CD14-positive monocyte (primary cell): ENCODE data around the gene CDC42EP4. TPM values are rescaled to one million over a fixed set of nuclear protein-coding genes. Genes with fewer than 3 reads are reported as not detected.

Source experiments
- DNase-seq, 3 donors: peaks; one replicate each; pipeline ENCODE4 v3.0.0-alpha.2; 2011 to 2022
- H2AFZ ChIP-seq: 2 replicates; pipeline ENCODE4 v1.6.0; 2012; ENCODE audit warnings: mild to moderate bottlenecking, low read depth, low read length, inconsistent platforms; ENCODE audit not compliant: insufficient read depth, poor library complexity, severe bottlenecking
- H3K27ac ChIP-seq, 2 donors: 1 replicate in 1 of 2; 2 replicates in 1 of 2; pipeline ENCODE4 v1.5.1; 2012 to 2013; ENCODE audit warnings: low read length in 2 of 2, control low read depth in 1 of 2, inconsistent platforms in 1 of 2, low read depth in 1 of 2, mild to moderate bottlenecking in 1 of 2
- H3K27me3 ChIP-seq, 2 donors: one replicate each; pipeline versions ENCODE4 v1.6.0 to v1.6.1; 2011 to 2013; ENCODE audit warnings: low read length in 2 of 2; ENCODE audit not compliant: control insufficient read depth in 2 of 2, insufficient read depth in 2 of 2
- H3K36me3 ChIP-seq, 2 donors: replicated peaks in 1 of 2; 1 replicate in 1 of 2; 2 replicates in 1 of 2; pipeline versions ENCODE4 v1.5.1 to v1.6.1; 2012 to 2013; ENCODE audit warnings: low read length in 2 of 2, control low read depth in 1 of 2, inconsistent platforms in 1 of 2, mild to moderate bottlenecking in 1 of 2; ENCODE audit not compliant: insufficient read depth in 2 of 2, control insufficient read depth in 1 of 2
- H3K4me1 ChIP-seq, 2 donors: 1 replicate in 1 of 2; 2 replicates in 1 of 2; pipeline versions ENCODE4 v1.5.1 to v1.6.1; 2012 to 2013; ENCODE audit warnings: low read length in 2 of 2, control low read depth in 1 of 2, inconsistent platforms in 1 of 2, mild to moderate bottlenecking in 1 of 2, moderate library complexity in 1 of 2; ENCODE audit not compliant: insufficient read depth in 2 of 2, control insufficient read depth in 1 of 2
- H3K4me2 ChIP-seq: replicated peaks from 2 replicates; pipeline ENCODE3; 2012; ENCODE audit warnings: low read length, moderate library complexity, mild to moderate bottlenecking; ENCODE audit not compliant: poor library complexity, severe bottlenecking; ENCODE audit errors: extremely low read depth
- H3K4me3 ChIP-seq, 3 experiments: fragments of 200-600 bp in 1 of 3; sonication (generic) in 1 of 3; replicated peaks in 1 of 3; 1 replicate in 2 of 3; 2 replicates in 1 of 3; pipeline ENCODE4 v1.5.1; 2011 to 2013; ENCODE audit warnings: low read length in 3 of 3, mild to moderate bottlenecking in 3 of 3, control low read depth in 2 of 3, low read depth in 2 of 3, inconsistent platforms in 1 of 3, moderate library complexity in 1 of 3
- H3K79me2 ChIP-seq: 2 replicates; pipeline ENCODE4 v1.6.0; 2012; ENCODE audit warnings: mild to moderate bottlenecking, control low read depth, inconsistent platforms, low read length, moderate library complexity; ENCODE audit not compliant: insufficient read depth
- H3K9ac ChIP-seq: 2 replicates; pipeline ENCODE4 v1.6.0; 2017; ENCODE audit warnings: low read length, mild to moderate bottlenecking; ENCODE audit not compliant: insufficient read depth, poor library complexity, severe bottlenecking
- H3K9me3 ChIP-seq, 2 donors: replicated peaks in 1 of 2; 1 replicate in 1 of 2; 2 replicates in 1 of 2; pipeline versions ENCODE4 v1.5.1 to v1.6.1; 2012 to 2013; ENCODE audit warnings: low read length in 2 of 2, control low read depth in 1 of 2; ENCODE audit not compliant: control insufficient read depth in 1 of 2, insufficient read depth in 1 of 2
- H4K20me1 ChIP-seq: 2 replicates; pipeline ENCODE4 v1.6.0; 2012; ENCODE audit warnings: mild to moderate bottlenecking, low read length, control low read depth, moderate library complexity; ENCODE audit not compliant: insufficient read depth
- H3K27ac Mint-ChIP-seq, 7 donors: one replicate each; pipeline ENCODE4 v1.8.0; 2020; ENCODE audit warnings: mild to moderate bottlenecking in 7 of 7, mixed read lengths in 7 of 7, moderate library complexity in 6 of 7, inconsistent platforms in 2 of 7
- H3K27me3 Mint-ChIP-seq, 3 donors: one replicate each; pipeline ENCODE4 v1.8.0; 2021 to 2022; ENCODE audit warnings: low read depth in 3 of 3, mild to moderate bottlenecking in 3 of 3, mixed read lengths in 3 of 3, moderate library complexity in 3 of 3, inconsistent platforms in 1 of 3
- H3K36me3 Mint-ChIP-seq, 2 donors: one replicate each; pipeline ENCODE4 v1.8.0; 2020; ENCODE audit warnings: mixed read lengths in 2 of 2, inconsistent platforms in 1 of 2, mild to moderate bottlenecking in 1 of 2
- H3K4me1 Mint-ChIP-seq: one replicate; pipeline ENCODE4 v1.8.0; 2020; ENCODE audit warnings: mild to moderate bottlenecking, mixed read lengths
- H3K4me3 Mint-ChIP-seq, 2 donors: one replicate each; pipeline ENCODE4 v1.8.0; 2020; ENCODE audit warnings: mild to moderate bottlenecking in 2 of 2, mixed read lengths in 2 of 2, moderate library complexity in 1 of 2
- H3K9me3 Mint-ChIP-seq, 7 donors: one replicate each; pipeline ENCODE4 v1.8.0; 2020 to 2022; ENCODE audit warnings: mixed read lengths in 7 of 7, mild to moderate bottlenecking in 6 of 7, moderate library complexity in 6 of 7, inconsistent platforms in 2 of 7
- WGBS: methylation state at CpG from one replicate; pipeline ENCODE4 v1.1.5; 2013; ENCODE audit warnings: missing lambda C conversion rate; ENCODE audit not compliant: insufficient coverage; 5-methylcytosine and 5-hydroxymethylcytosine counted together
- intact Hi-C, 2 donors: fragments of 100-400 bp; cut with micrococcal nuclease; formaldehyde crosslinking; loops; one replicate each; pipeline versions ENCODE4 v1.15.0 to v1.15.1; 2023
- polyA plus RNA-seq, 3 donors: library from polyadenylated mRNA; depleted of rRNA in 1 of 3; unstranded in 2 of 3; stranded (reverse) in 1 of 3; fragments of 300-500 nt in 2 of 3; fragments of >200 nt in 1 of 3; fragmentation: Illumina TruSeq in 2 of 3; gene quantifications; 1 replicate in 2 of 3; 2 replicates in 1 of 3; pipeline ENCODE4 v1.2.3, GENCODE V29; 2012 to 2021
- TF ChIP-seq, protein P1 (sequence below): fragments of 200-600 bp; IDR thresholded peaks from one replicate; pipeline ENCODE4 v1.8.0; 2022; ENCODE audit warnings: antibody characterized with exemption, mild to moderate bottlenecking

CDC42EP4 gene
- polyA plus RNA-seq, 3 donors = 6.4 to 12.7 (median 6.6) TPM

DNA sequence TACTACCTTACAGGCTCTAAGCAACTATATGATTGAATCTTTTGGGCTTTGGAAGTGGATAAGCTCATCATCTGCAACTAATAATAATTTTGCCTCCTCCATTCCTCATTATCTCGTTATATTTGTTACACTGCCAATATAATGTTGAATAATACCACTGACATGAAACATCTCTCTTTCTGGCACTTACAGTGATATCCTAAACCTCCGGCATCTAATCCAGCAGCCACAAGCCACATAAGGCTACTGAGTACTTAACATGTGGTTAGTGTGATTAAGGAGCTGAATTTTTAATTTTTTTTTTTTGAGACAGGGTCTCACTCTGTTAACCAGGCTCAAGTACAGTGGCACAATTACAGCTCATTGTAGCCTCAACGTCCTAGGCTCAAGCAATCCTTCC lies 9.6 kb downstream of the CDC42EP4 start:
- H3K27me3 Mint-ChIP-seq = peaks cover 2 to 3% (median 2%) of the 10 kb centered on the region in 3 donors
- intact Hi-C loops = no loop called here
- Histone ChIP-seq H3K4me2 (no peak overlapping the region), H3K4me3 (no peak overlapping the region), H3K27ac (no peak overlapping the region), H2AFZ (no peak overlapping the region), H4K20me1 (peaks cover 46% of the 10 kb centered on the region), H3K4me1 (peaks cover 27 to 33% of the 10 kb centered on the region in 2 donors), H3K27me3 (no peaks in the 10 kb centered on the region), H3K9me3 (no peaks in the 10 kb centered on the region), H3K36me3 (no peaks in the 10 kb centered on the region), H3K9ac (no peak overlapping the region), H3K79me2 (peaks cover 68% of the 10 kb centered on the region)
- peaks cover 7 to 12% of the 10 kb centered on the region in 2 donors for H3K36me3 Mint-ChIP-seq
- no peak for DNase-seq
- H3K9me3 Mint-ChIP-seq = no peaks in the 10 kb centered on the region
- peaks cover 38% of the 10 kb centered on the region for H3K4me1 Mint-ChIP-seq
- H3K4me3 Mint-ChIP-seq = no peak overlapping the region
- TF ChIP-seq, protein P1, sequence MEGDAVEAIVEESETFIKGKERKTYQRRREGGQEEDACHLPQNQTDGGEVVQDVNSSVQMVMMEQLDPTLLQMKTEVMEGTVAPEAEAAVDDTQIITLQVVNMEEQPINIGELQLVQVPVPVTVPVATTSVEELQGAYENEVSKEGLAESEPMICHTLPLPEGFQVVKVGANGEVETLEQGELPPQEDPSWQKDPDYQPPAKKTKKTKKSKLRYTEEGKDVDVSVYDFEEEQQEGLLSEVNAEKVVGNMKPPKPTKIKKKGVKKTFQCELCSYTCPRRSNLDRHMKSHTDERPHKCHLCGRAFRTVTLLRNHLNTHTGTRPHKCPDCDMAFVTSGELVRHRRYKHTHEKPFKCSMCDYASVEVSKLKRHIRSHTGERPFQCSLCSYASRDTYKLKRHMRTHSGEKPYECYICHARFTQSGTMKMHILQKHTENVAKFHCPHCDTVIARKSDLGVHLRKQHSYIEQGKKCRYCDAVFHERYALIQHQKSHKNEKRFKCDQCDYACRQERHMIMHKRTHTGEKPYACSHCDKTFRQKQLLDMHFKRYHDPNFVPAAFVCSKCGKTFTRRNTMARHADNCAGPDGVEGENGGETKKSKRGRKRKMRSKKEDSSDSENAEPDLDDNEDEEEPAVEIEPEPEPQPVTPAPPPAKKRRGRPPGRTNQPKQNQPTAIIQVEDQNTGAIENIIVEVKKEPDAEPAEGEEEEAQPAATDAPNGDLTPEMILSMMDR = no peak
- WGBS = 78% methylated on average over 1 of the region's 3 CpGs
- H3K27ac Mint-ChIP-seq = no peak overlapping the region

DNA sequence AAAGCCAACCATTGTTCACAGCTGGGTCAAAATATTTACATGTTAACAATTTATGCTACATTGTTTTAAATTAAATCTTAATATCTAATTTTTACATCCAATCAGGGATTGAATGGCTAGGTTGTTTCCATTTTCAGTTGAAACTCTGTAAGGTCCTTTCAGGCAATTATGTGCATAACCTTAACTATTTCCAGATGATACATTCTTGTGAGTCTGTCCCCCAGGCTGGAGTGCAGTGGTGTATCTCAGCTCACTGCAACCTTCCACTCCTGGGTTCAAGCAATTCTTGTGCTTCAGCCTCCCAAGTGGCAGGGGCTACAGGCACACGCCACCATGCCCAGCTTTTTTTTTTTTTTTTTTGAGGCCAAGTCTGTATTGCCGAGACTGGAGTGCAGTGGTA lies 10.4 kb downstream of the CDC42EP4 start:
- Mint-ChIP-seq H3K4me3 (no peak overlapping the region), H3K9me3 (no peaks in the 10 kb centered on the region), H3K4me1 (peaks cover 30% of the 10 kb centered on the region), H3K36me3 (peaks cover 7 to 9% of the 10 kb centered on the region in 2 donors), H3K27ac (no peak overlapping the region), H3K27me3 (peaks cover 2 to 3% (median 2%) of the 10 kb centered on the region in 3 donors)
- H3K4me2 ChIP-seq = no peak overlapping the region
- H3K27ac ChIP-seq = no peak overlapping the region
- no peaks in the 10 kb centered on the region for H3K36me3 ChIP-seq
- peaks cover 25 to 27% of the 10 kb centered on the region in 2 donors for H3K4me1 ChIP-seq
- H3K4me3 ChIP-seq = no peak overlapping the region
- TF ChIP-seq, protein P1 = no peak
- H4K20me1 ChIP-seq = peaks cover 46% of the 10 kb centered on the region
- no peaks in the 10 kb centered on the region for H3K27me3 ChIP-seq
- 100% methylated on average over 1 of the region's 2 CpGs for WGBS
- intact Hi-C loops = no loop called here
- H3K9ac ChIP-seq = no peak overlapping the region
- H2AFZ ChIP-seq = no peak overlapping the region
- H3K9me3 ChIP-seq = no peaks in the 10 kb centered on the region
- H3K79me2 ChIP-seq = peaks cover 66% of the 10 kb centered on the region
- no peak for DNase-seq
